Left ventricle myocardium inferior (tissue), 1 donor: ENCODE data around the gene SRSF11. TPM values are rescaled to one million over a fixed set of nuclear protein-coding genes. Genes with fewer than 3 reads are reported as not detected.
A peak's percentile ranks its signal among the peaks of the same experiment; 100 is the strongest.

Source experiments
- DNase-seq: peaks from one replicate; pipeline ENCODE4 v3.0.0-alpha.2; 2020
- H3K27ac ChIP-seq: fragments of 200-600 bp; replicated peaks from 2 replicates; pipeline ENCODE4 v1.8.0; 2021
- H3K27me3 ChIP-seq: fragments of 200-600 bp; 2 replicates; pipeline ENCODE4 v1.8.0; 2021; ENCODE audit warnings: low read depth
- H3K36me3 ChIP-seq: fragments of 200-600 bp; 2 replicates; pipeline ENCODE4 v1.8.0; 2021
- H3K4me1 ChIP-seq: fragments of 200-600 bp; 2 replicates; pipeline ENCODE4 v1.8.0; 2021
- H3K4me3 ChIP-seq: fragments of 200-600 bp; 2 replicates; pipeline ENCODE4 v1.8.0; 2021; ENCODE audit warnings: mild to moderate bottlenecking, moderate library complexity
- H3K9me3 ChIP-seq: fragments of 200-600 bp; replicated peaks from 2 replicates; pipeline ENCODE4 v1.8.0; 2021
- intact Hi-C: fragments of 100-400 bp; cut with micrococcal nuclease; formaldehyde crosslinking; loops from one replicate; pipeline ENCODE4 v1.11.0; 2022
- total RNA-seq: library from RNA; stranded (reverse); fragmentation: NEBNext Ultra II Directional; extraction: Animal tissue kit (Norgen Biotek cat#: 25700); gene quantifications from one replicate; pipeline ENCODE4 v1.2.1, GENCODE V29; 2021
- TF ChIP-seq, protein P1 (sequence below): fragments of 200-600 bp; IDR thresholded peaks from 2 replicates; pipeline ENCODE4 v1.8.0; 2021; ENCODE audit warnings: antibody characterized with exemption, mild to moderate bottlenecking, borderline replicate concordance
- donor health status: DM: no; HTN: yes; CAD: no; lungs with severe emphysema.

SRSF11 gene
- total RNA-seq, 1 donor from 2014 or later, result 48.6 TPM

DNA sequence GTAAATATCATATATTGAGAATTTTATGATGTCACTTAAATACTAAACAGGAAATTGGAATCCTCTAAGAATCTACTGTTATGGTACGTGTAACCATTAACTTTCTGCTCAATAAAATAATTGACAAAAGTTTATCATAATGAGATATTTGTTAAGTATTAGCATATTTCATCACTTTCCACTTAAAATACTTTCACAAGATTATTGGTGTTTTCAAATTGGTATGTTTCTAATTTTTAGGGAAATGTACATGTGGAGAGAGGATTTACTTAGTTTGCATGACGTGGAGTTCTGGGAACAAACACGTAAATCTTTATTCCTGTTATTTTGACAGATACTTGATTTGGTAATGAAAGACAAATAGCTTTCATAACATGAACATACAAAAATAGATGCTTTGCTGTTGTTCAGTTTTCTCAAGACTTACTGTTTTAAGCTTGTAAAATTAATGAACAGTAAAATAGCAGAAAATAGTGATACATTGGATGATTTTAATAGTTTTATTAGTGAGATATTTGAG is 1.6 kb downstream of the SRSF11 start:
- Histone ChIP-seq H3K4me3 (peak overlapping the region; percentile 84), H3K4me1 (peaks cover 78% of the 10 kb centered on the region), H3K27ac (peak overlapping the region; percentile 95), H3K9me3 (no peaks in the 10 kb centered on the region), H3K36me3 (peaks cover 4% of the 10 kb centered on the region), H3K27me3 (no peaks in the 10 kb centered on the region)
- intact Hi-C loops, result no loop called here
- DNase-seq, result no peak
- TF ChIP-seq, protein P1, sequence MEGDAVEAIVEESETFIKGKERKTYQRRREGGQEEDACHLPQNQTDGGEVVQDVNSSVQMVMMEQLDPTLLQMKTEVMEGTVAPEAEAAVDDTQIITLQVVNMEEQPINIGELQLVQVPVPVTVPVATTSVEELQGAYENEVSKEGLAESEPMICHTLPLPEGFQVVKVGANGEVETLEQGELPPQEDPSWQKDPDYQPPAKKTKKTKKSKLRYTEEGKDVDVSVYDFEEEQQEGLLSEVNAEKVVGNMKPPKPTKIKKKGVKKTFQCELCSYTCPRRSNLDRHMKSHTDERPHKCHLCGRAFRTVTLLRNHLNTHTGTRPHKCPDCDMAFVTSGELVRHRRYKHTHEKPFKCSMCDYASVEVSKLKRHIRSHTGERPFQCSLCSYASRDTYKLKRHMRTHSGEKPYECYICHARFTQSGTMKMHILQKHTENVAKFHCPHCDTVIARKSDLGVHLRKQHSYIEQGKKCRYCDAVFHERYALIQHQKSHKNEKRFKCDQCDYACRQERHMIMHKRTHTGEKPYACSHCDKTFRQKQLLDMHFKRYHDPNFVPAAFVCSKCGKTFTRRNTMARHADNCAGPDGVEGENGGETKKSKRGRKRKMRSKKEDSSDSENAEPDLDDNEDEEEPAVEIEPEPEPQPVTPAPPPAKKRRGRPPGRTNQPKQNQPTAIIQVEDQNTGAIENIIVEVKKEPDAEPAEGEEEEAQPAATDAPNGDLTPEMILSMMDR, result no peak

DNA sequence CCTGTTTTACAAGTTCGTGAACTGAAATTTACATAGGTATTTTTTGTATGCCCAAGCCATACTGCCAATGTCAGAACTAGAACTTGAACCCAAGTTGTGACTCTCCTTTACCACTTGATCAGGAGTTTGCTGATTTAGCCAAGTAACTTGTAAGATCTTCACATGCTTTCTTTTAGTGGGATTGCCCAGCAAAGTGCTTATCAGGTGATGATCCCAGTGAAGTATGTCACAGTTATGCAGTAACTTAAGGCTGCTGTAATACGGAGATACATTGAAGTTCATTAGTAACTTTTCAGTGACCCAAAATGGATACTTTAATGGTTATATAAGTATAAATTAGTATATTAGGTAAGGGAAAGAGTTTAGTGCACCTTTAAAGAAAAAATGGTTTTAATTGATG is 3.8 kb downstream of the SRSF11 start:
- Histone ChIP-seq H3K27me3 (no peaks in the 10 kb centered on the region), H3K9me3 (no peaks in the 10 kb centered on the region), H3K27ac (peak overlapping the region; percentile 18), H3K4me3 (no peak overlapping the region), H3K4me1 (peaks cover 81% of the 10 kb centered on the region), H3K36me3 (peaks cover 19% of the 10 kb centered on the region)
- DNase-seq, result no peak
- intact Hi-C loops, result no loop called here
- TF ChIP-seq, protein P1, result no peak

DNA sequence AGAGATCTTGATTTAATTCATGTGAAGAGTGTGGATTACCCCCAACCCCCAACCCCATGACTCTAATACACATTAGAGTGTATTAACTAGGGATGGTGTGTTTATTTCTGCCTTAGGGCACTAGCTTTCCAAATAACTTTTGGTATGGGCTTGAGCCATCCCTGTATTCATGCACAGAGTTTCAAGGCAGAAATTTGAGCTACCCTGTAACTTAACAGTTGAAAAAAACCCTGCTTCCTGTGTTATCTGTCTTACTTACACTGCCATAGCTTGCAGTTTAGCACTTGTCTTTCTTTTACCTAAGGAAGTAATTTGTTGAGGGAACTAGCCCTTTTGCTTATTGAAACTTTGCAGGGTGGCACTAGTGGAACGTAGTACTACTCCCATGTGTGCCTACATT is 6.3 kb downstream of the SRSF11 start:
- Histone ChIP-seq H3K4me3 (no peak overlapping the region), H3K4me1 (peaks cover 63% of the 10 kb centered on the region), H3K36me3 (peaks cover 43% of the 10 kb centered on the region), H3K27me3 (no peaks in the 10 kb centered on the region), H3K9me3 (no peaks in the 10 kb centered on the region), H3K27ac (no peak overlapping the region)
- intact Hi-C loops, result no loop called here
- TF ChIP-seq, protein P1, result no peak
- DNase-seq, result no peak

DNA sequence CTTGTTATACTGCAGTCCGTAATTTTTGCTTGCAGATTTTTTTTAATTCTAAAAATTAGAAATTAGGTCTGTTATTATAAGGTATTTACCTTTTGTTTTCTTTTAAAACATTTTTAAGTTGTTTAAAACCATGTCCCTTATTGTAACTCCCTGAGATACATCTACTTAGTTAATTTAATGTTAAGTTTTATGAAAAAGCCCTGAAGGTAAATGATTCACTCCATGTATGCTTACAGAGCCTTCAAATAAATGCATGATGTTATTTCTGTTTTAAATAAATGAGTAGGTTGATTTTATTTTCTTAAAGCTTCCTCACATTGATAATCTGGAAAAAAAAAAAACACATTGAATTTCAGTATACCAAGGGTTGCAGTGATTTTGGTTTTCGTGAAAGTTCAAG is 7.5 kb downstream of the SRSF11 start:
- TF ChIP-seq, protein P1, result no peak
- no peak overlapping the region for H3K27ac ChIP-seq
- no peaks in the 10 kb centered on the region for H3K9me3 ChIP-seq
- DNase-seq, result no peak
- no peaks in the 10 kb centered on the region for H3K27me3 ChIP-seq
- peaks cover 56% of the 10 kb centered on the region for H3K36me3 ChIP-seq
- no peak overlapping the region for H3K4me3 ChIP-seq
- intact Hi-C loops, result no loop called here
- H3K4me1 ChIP-seq, result peaks cover 55% of the 10 kb centered on the region

- intact Hi-C loops, result loop anchor here (10.0 kb wide), 1 partner anchor 833 kb away; no protein-coding TSS in a partner anchor
Measured at GRCh38 chr1:70231475-70231874, 10.3 kb downstream of the SRSF11 start.

More at GRCh38 chr1:70231475-70231874, 10.3 kb downstream of the SRSF11 start:
- H3K4me1 ChIP-seq, result peaks cover 29% of the 10 kb centered on the region
- H3K9me3 ChIP-seq, result no peaks in the 10 kb centered on the region
- TF ChIP-seq, protein P1, result no peak
- no peak overlapping the region for H3K27ac ChIP-seq
- H3K36me3 ChIP-seq, result peaks cover 80% of the 10 kb centered on the region
- no peak for DNase-seq
- H3K27me3 ChIP-seq, result no peaks in the 10 kb centered on the region
- no peak overlapping the region for H3K4me3 ChIP-seq
